HG03097 (cell line): ENCODE results near the gene PPP1R13B.
"Not testable (repeated sequence)": the region's sequence is repeated elsewhere in the genome, so short reads cannot be mapped to it uniquely, and the experiment has no call there.

ENCODE experiments used
- ATAC-seq: cut with Tn5 transposase; IDR thresholded peaks from one replicate; pipeline ENCODE4 v1.9.1; 2021; ENCODE audit not compliant: unreplicated experiment, low FRiP score

Gene PPP1R13B

GRCh38 chr14:103847451-103848174, at the start of gene PPP1R13B:
Gene PPP1R13B, minus strand, starts transcription at chr14:103847575. Its CDS starts 268 bp downstream, at chr14:103847307.
- ATAC-seq = peak; percentile 84

GRCh38 chr14:103896578-103896977, 49.2 kb upstream of the PPP1R13B start:
- ATAC-seq = no peak

- ATAC-seq = no peak
Observed at GRCh38 chr14:103894723-103895059, 47.3 kb upstream of the PPP1R13B start.

- no peak for ATAC-seq
Observed at GRCh38 chr14:103894034-103894722, 46.8 kb upstream of the PPP1R13B start.

GRCh38 chr14:103892247-103892646, 44.9 kb upstream of the PPP1R13B start:
- no peak for ATAC-seq

GRCh38 chr14:103891667-103892215, 44.4 kb upstream of the PPP1R13B start:
- ATAC-seq = no peak

- ATAC-seq = no peak
Observed at GRCh38 chr14:103890821-103891666, 43.7 kb upstream of the PPP1R13B start.

GRCh38 chr14:103890052-103890371, 42.6 kb upstream of the PPP1R13B start:
- no peak for ATAC-seq

GRCh38 chr14:103889313-103890051, 42.1 kb upstream of the PPP1R13B start:
- ATAC-seq = no peak

- ATAC-seq = not testable (repeated sequence)
Observed at GRCh38 chr14:103889002-103889312, 41.6 kb upstream of the PPP1R13B start.

- no peak for ATAC-seq
Observed at GRCh38 chr14:103887557-103888115, 40.3 kb upstream of the PPP1R13B start.

GRCh38 chr14:103887170-103887501, 39.8 kb upstream of the PPP1R13B start:
- ATAC-seq = no peak

- no peak for ATAC-seq
Observed at GRCh38 chr14:103886304-103887169, 39.2 kb upstream of the PPP1R13B start.

- ATAC-seq = no peak
Observed at GRCh38 chr14:103885509-103885932, 38.1 kb upstream of the PPP1R13B start.

- no peak for ATAC-seq
Observed at GRCh38 chr14:103884854-103885253, 37.5 kb upstream of the PPP1R13B start.

GRCh38 chr14:103883263-103883523, 35.8 kb upstream of the PPP1R13B start:
- ATAC-seq = no peak

GRCh38 chr14:103882503-103883262, 35.3 kb upstream of the PPP1R13B start:
- ATAC-seq = no peak

- ATAC-seq = no peak
Observed at GRCh38 chr14:103881268-103882201, 34.2 kb upstream of the PPP1R13B start.
